ENCODE data around the gene SPEF2.

SPEF2 gene, protein sequence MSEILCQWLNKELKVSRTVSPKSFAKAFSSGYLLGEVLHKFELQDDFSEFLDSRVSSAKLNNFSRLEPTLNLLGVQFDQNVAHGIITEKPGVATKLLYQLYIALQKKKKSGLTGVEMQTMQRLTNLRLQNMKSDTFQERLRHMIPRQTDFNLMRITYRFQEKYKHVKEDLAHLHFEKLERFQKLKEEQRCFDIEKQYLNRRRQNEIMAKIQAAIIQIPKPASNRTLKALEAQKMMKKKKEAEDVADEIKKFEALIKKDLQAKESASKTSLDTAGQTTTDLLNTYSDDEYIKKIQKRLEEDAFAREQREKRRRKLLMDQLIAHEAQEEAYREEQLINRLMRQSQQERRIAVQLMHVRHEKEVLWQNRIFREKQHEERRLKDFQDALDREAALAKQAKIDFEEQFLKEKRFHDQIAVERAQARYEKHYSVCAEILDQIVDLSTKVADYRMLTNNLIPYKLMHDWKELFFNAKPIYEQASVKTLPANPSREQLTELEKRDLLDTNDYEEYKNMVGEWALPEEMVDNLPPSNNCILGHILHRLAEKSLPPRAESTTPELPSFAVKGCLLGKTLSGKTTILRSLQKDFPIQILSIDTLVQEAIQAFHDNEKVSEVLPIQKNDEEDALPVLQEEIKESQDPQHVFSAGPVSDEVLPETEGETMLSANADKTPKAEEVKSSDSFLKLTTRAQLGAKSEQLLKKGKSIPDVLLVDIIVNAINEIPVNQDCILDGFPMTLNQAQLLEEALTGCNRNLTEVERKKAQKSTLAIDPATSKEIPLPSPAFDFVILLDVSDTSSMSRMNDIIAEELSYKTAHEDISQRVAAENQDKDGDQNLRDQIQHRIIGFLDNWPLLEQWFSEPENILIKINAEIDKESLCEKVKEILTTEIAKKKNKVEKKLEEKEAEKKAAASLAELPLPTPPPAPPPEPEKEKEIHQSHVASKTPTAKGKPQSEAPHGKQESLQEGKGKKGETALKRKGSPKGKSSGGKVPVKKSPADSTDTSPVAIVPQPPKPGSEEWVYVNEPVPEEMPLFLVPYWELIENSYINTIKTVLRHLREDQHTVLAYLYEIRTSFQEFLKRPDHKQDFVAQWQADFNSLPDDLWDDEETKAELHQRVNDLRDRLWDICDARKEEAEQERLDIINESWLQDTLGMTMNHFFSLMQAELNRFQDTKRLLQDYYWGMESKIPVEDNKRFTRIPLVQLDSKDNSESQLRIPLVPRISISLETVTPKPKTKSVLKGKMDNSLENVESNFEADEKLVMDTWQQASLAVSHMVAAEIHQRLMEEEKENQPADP (N-terminal part only)

DNA sequence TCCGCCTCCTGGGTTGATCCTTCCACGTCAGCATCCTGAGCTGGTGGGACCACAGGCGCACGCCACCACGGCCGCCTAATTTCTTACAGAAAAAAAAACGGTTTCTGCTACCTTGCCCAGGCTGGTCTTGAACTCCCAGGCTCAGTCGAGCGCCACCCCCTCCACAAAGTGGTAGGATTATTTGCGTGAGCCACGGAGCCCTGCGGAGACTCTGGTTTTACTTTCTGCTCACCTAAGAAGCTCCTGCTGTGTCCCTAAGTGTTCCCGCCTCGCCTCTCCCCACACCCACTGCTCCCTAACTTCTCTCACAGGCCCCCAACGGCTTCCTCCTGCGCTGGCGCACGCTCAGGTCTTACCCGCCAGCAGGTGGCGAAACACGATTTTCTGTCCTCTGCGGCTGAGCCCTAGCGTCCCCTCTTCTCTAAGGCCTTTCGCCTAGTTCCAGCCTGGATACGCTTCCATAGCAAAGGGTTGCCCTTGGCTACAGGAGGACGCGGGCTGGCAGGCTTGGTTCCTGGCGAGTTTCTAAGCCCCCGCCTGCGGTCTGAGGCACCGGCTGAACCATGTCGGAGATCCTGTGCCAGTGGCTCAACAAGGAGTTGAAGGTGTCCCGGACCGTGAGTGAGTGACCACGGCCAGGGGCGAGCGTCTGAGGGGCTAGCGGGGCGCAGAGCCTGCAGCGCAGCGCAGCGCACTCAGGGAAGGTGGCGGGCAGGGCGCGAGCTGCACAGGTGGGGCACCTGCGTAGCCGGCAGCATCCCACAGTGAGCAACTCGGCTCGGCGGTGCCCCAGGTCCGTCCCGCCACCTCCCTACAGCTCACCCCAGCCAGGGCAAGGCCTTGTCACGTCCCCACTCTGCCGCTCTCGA, at the start of gene SPEF2:
Gene SPEF2 (plus strand): TSS at position 429 of the 869 bp plus-strand sequence. CDS start 135 bp downstream, at position 564.
- peak; percentile 72 to 88 for DNase-seq

DNA sequence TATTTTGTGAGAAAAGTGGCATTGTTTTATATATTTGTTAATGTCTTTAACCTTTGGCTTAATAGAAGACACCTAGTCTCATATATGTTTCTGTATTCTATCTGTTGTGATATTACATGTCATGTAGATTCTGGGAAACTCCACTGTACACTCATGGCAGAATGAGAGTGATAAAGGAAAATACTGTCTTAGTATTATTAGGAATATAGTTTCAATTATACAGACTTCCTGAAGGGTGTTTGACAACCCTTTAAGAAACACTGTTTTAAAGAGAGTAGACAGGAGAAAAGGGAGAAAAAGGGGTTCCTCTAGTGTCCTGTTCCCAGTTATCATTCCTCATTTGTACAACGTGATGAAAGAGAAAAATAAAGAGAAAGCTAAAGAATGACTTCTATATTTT, 42.1 kb upstream of the SPEF2 start:
- no peak for DNase-seq

DNA sequence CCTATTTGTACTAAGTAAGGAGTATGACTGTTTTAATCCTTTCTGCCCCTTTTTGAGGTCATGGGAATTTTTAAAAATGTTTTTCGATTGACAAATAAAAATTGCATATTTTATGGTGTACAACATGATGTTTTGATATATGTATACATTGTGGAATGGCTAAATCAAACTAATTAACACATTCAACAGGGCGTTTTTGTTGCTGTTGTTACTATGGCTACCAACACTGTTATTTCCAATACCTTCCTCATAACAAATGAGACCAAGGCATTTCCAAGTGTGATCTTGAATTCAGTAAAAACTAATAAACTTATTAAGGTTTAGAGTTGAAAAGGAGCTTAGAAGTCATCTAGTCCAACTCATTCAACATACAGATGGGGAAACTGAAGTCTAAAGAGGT, 30.2 kb upstream of the SPEF2 start:
- no peak for DNase-seq

DNA sequence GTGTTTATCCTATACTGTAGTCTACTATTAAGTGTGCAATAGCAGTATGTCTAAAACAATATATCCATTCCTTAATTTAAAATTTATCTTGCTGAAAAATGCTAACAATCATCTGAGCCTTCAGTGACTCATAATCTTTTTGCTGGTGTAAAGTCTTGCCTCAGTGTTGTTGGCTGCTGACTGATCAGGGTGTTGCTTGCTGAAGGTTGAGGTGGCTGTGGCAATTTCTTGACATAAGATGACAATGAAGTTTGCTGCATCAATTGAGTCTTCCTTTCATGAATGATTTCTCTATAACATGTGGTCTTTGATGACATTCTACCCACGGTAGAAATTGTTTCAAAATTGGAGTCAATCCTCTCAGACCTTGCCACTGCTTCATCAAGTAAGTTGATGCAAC, 24.3 kb upstream of the SPEF2 start:
- no peak for DNase-seq

DNA sequence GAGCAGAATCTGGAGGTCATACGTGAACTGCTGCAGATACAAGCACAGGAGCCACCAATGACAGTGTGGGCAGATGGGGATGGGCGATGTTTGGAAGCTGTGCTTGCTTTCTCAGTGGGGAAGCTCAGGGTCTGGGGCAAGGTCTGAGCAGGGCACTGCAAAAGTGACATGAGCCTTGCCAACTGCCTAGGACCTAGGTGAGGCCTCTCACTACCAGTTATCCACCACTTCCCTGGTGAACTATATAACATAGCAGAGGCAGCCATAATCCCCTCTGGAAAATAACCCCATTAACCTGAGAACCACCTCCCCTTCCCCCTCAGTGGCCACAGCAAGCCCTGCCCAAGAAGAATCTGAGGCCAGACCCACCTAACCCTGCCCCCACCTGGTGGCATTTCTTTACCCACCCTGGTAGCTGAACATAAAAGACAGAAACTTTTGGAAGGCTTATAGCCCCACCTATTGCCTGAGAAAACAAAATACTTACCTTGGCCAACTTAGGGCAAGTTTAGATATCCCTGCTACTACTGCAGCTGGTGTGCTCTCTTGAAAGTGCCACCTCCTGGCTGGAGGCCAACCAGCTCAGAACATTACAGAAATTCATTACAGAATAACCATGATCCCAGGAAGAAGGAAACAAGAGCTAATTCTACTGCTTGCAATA, 18.8 kb upstream of the SPEF2 start:
- peak; percentile 14 to 19 for DNase-seq

DNA sequence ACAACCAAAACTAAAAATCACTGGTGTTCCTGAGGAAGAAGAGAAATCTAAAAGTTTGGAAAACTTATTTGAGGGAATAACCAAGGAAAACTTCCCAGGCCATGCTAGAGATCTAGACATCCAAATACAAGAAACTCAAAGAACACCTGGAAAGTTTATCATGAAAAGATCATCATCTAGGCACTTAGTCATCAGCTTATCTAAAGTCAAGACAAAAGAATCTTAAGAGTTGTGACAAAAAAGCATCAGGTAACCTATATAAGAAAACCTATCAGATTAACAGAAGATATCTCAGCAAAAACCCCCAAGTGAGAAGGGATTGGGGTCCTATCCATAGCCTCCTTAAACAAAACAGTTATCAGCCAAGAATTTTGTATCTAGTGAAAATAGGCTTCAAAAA, 17.1 kb upstream of the SPEF2 start:
- no peak for DNase-seq

DNA sequence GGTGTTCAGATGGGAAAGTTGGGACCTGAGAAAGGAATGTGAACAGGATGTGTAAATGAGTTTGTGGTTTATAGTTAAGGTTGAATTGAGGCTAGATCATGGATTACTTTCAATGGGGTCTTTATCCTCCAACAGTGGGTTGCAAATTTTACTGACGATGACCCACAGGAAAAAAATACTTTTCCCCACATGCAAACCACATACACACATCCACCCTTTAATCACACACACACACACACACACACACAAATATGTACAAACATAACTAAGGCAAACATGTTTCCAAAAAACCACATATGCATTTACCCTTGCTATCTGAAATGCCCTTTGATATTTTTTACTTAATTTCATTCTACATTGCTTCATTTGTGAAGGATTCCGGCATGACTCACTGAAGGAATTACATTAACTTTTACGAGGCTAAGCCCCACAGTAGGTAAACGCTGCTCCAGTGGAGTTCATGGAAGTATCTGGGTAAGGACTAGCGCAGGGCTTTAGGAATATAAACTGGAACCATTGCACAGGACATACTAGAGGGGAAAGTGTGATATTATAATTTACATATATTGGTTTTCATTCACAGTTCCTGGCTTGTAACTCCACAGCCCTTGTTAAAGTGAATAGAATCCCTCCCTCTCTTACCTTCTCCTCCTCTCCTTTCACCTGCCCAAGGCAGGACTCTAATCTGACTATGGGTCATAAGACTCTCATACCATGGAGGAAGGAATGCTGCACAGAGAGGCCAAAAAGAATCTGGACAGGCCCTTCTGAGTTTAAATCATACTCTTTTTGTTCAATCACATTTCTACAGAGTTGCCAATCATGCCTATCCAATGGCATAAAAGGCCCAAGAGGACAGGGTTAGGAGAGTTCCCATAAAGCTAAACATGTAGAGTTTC, 8.5 kb upstream of the SPEF2 start:
- no peak for DNase-seq

DNA sequence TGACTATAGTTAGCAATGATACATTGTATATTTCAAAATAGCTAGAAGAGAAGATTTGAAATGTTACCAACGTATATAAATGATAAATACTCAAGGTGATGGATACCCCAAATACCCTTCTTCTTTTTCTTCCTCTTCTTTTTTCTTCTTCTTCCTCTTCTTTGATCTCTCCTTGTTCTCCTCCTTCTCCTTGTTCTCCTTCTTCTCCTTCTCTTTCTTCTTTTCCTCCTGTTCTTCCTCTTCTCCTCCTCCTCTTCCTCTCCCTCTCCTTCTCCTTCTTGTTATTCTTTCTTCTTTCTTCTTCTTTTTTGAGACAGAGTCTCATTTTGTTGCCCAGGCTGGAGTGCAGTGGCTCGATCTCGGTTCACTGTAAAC, 616 bp upstream of the SPEF2 start:
- DNase-seq, result no peak

DNA sequence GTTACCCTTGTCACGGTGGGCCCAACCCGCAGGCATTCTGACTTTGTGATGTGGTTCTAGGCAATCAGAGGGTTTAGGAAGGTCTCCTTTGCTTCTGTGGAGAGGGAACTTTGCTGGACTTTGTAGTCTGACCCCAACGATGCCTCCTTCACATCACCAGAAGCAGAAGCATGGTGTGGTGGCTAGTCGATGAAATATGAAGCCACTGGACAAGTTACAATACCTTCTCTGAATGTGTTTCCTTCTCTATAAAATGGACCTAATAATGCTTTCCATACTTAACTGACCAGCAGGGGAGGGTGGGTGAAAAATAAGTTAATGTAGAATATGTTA, 607 bp downstream of the SPEF2 start:
- DNase-seq, result no peak

DNA sequence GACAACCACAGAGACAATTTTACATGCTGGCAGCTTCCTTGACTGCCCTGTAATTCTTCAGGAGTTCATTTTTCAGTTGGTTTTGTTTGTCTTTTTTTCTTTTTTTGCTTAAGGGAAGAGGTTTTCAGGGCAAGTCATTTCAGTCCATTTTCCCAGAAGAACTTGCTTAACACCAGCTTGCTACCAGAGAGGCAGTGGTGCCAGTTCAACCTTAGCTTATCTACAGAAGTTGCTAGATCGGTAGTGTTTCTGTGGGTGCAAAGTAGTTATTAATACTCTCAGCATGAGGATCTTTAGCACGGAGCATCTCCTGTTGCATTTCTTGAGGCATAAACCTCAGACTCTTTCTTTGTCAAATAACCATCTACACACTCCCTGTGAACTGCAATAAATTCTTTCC, 1.1 kb downstream of the SPEF2 start:
- DNase-seq, result no peak

DNA sequence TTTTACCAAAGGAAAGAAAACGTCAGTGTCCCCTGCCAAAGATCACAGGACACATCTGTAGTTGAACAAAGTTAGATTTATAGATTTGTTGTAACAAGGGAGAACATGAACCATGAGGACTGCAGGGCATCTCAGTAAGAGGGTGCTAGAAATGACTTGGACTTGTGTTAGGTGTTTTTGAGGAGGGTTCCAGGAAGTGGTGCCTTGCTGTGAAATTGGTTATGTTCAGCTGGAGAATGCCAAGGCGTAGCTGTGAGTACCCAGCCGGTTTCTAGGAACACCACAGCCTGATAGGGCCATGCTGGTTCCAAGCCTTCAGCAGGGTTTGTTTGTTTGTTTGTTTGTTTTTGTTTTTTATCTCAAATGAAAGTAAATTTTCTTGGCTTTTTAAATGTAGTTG, 5.3 kb downstream of the SPEF2 start:
- DNase-seq, result no peak

DNA sequence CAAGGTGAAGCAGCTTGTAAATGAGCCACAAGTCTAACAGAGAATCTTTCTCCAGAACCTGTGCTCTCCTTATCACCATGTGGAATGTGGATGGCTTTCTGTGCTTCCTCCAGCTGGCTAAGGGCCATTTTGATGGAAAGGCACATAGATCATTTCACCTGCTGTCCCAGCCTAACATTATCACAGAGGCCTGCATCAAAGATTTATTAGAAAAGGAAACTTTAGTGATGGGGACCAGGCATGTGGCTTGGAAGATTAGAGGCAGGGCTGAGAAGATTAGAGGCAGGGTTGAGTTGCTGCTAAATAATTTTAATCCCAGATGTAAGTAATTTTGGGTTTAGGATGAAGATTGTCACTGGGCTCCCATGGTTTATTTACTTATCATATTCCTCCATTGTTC, 6.3 kb downstream of the SPEF2 start:
- no peak for DNase-seq

DNA sequence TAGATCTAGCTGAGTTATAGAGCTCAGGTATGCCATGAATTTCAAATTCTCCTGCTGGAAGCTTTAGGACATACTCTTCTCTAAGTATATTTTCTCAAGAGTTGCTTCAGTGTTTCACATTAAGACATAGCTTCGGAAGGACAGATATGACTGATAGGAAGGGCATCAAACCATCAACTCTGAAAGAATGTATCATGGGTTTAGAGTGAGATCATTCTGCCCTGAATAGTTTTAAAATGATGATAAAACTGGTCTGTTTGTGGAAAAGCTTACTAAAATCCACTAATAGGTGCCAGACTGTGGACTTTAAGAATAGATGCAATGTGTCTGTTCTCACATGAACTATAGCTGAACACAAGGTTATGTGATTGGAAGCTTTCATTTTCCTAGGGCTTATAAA, 8.4 kb downstream of the SPEF2 start:
- DNase-seq, result no peak

DNA sequence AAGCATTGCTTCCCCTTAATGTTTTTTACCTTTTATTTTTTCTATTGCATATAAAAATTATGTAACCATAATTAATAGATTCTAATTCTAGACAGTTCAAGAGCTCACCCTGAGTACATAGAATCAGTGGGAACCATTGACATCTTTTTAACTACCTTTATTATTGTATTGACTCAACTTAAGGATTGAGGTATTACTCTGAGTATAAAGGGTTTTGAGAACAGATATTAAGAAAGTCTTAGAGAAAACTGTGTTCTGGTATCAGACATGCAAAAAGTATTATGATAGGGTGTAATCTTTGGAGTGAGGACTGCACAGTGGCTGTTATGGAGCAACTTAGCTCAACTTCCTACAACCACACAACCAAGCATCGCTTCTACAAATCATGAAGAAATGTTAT, 8.9 kb downstream of the SPEF2 start:
- DNase-seq, result no peak

DNA sequence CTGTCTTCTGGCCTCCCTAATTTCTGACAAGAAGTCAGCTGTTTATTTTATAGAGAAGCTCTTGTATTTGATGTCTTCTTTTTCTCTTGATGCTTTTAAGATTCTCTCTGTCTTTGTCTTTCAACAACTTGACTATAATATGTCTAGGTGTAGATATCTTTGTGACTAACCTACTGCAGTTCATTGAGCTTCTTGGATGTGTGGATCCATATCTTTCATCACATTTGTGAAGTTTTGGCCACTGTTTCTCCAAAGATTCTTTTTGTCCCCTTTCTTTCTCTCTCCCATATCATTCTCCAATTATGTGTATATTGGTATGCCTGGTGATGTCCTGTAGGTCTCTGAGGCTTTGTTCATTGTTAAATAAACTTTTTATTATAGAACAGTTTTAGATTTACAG, 16.7 kb downstream of the SPEF2 start:
- no peak for DNase-seq

DNA sequence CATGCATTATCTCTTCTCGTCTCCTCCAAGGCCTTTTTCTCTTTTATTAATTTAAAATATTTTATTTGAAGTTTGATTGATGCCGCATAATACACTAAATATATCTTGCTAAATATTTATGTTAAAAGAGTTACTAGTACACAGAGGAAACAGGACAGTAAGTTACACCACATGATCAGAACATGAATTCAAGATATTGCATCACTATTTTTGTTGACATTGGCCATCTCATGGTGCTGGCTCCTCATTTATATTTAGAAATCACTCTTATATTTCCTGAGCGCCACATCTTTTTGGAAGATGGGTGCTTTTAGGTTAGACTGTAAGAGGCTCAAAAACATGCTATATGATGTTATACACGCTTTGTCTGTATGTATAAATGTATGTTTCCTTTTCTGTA, 23.0 kb downstream of the SPEF2 start:
- no peak for DNase-seq

DNA sequence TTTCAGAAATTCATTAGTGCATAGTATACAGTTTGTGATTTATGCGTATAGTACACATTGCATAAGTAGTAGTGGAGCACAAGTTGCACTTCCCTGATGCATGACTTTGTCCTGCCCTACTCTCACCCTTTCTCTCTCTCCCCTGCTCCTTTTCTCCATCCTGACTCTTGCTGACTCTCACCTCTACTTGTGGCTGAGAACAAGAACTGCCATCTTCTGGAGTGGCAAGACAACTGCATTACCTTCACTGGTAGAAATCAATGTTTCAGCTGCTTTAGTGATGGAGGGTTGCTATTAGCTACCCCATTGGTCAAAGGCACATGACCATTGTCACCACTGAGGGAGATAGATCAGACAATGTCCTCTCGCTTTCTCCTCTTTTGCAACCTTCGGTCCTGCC, 26.9 kb downstream of the SPEF2 start:
- DNase-seq, result no peak

DNA sequence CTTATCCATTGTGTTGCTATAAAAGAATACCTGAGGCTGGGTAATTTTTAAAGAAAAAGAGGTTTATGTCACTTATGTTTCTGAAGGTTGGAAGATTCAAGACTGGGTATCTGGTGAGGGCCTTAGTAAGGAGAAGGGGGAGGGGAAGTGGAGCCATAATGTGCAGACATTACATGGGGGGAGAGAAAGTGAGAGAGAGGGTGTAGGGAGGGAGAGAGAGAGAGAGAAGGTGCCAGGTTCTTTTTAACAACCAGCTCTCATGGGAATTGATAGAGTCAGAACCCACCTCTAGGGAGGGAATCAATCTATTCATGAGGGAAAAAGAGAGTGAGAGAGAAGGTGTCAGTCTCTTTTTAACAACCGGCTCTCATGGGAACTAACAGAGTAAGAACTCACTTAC, 29.5 kb downstream of the SPEF2 start:
- DNase-seq, result no peak

DNA sequence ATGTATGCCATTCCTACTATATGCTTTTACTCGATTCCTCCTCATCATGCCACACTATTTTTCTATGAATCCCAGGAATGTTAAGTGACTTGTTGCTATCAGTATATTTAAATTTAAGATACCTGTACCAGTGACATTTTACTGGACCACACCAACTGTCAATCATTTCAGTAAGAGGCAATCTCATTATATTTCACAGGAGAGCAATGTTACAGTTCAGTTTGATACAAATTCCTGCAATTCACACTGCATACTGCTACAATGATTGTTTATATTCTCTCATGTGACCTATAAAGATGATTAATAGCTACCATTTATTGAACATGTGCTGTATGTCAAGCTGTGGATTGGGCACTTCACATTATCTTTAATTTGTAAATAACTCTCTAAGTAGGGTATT, 30.0 kb downstream of the SPEF2 start:
- DNase-seq, result no peak

DNA sequence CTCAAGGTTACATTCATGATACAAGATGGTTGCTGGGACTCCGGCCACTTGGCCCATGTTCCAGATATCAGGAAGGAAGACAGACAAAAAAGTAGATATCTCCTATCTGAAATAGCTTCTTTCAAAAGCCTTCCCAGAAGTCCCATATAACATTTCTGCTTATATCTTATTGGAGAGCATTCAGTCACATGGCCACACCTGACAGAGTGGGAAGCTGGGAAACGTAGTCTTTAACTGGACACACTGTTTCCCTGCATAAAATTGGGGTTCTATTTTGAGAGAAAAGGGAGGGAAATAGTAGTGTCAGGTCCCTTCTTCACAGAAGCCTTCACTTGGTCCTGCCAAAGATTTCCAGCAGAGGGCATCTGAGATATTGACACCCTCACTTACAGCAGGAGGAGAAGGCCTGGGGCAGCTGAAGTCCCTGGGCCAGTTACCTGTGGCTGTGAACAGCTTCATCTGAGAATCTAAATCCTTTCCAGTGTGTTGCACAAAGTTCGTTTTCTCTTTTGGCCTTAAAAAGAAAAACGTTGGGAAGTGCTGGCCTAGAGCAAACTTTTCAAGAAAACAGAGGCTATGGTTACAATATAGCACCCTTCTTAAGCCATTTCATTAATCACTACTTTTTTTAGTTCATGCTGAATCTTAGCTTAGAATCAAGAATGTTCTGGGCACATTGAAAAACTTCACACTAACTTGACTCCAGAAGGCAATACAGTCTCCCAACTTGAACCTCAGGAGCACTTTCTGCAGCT, 33.5 kb downstream of the SPEF2 start:
- peak in 1 of 2 experiments; percentile 45 for DNase-seq
